ENCODE measurements around the gene ARL6IP5.
A peak's percentile ranks its signal among the peaks of the same experiment; 100 is the strongest.

ARL6IP5 gene

DNA sequence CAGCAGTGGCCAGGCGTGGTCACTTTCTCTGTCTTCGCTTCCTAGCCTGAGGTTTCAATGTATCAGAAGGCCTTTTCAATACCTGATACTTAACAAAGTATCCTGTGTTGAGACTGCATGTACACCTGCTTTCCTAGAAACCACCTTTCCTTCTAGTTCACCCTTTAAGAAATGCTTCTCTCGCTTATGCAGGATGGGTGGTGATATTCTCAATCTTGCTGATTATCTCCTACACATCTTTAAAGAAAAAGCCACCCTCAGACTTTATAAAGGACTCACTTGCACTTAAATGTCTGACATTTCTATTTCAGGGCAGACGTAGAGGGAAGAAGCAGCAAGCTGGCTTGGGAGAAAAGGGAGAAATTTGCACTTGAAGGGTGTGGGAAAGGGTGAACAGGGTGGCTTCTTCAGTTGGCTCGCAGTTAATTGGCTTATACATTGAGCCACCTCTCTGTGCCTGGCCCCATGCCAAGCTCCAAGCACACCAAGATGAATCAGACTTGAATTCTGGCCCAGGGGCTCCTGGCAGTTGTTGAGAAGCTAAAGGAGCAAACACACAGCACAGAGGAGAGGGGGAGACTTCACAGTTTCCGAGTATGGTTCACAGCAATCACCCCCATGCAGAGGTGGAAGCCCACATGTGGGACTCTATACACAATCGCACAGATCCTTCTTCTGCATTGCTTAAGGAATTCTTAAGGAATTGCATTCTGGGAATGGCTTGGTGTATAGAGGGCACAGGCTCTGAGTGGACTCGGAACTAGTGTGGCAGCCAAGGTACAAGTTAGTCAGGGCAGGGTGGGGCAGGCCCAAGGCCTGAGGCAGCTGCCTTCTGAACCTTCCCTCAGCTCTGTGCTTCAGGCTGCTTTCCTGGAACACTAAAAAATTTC, 1.3 kb downstream of the ARL6IP5 start:
- peak; percentile 57 for DNase-seq (ENCODE audit: insufficient read length, low spot score)
- no peak for FAIRE-seq

DNA sequence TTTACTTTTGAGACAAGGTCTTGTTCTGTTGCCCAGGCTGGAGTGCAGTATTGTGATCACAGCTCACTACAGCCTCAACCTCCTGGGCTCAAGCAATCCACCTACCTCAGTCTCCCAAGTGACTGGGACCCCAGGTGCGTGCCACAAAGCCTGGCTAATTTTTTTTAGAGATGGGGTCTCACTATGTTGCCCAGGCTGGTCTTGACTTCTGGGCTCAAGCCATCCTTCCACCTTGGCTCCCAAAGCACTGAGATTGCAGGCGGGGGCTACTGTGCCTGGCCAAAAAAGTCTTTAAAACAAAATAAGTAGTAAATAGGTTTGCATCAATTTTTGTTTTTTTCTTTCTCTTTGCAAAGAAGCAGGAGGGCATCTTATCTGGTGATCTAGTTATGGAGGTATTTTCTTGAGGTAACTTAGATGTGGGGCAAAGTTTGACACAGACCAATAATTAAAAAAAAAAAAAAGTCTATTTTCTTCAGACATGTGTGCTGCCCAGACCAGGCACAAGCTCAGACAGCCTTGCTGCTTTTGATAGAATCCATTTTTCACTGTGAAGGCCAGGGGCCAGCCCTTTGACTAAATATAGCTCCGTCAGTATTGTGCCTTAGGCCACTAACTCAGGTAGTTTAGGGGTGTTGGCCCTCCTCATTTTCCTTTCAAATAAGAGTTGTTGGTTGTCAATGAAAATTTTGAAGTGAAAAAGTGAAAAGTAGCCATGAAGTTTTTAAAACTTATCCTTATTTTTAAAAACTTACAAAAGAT, 2.5 kb downstream of the ARL6IP5 start:
- DNase-seq (ENCODE audit: insufficient read length, low spot score) (no peak), FAIRE-seq (no peak)

GRCh38 chr3:69088063-69088462, 3.3 kb downstream of the ARL6IP5 start:
- FAIRE-seq = no peak
- DNase-seq (ENCODE audit: insufficient read length, low spot score) = no peak

GRCh38 chr3:69090021-69090420, 5.3 kb downstream of the ARL6IP5 start:
- DNase-seq (ENCODE audit: insufficient read length, low spot score) (no peak), FAIRE-seq (no peak)

DNA sequence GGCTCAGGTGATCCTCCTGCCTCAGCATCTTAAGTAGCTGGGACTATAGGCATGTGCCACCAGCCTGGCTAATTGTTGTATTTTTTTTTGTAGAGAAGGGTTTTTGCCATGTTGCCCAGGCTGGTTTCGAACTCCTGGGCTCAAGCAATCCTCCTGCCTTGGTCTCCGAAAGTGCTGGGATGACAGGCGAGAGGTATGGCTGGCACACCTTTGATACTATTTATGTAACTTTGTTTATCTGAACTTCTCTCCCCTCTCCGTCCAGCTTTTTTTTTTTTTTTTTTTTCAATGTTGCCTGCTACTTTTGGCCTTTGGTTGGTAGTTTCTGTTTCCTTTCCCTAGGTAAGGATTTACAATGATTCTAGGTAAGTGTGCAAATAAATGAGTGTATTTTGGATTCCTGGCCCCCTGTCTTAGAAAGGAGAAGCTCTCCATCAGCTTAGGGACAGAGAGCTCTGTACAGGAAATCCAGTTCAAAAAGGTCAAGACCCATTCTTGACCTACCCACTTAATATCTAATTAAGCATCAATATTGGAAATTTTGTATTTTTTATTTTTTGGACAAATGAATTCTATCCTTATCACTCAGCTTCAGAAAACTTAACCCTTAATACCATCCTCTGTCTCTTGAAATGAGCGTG, 6.8 kb downstream of the ARL6IP5 start:
- DNase-seq (ENCODE audit: insufficient read length, low spot score) = no peak
- FAIRE-seq = no peak

DNA sequence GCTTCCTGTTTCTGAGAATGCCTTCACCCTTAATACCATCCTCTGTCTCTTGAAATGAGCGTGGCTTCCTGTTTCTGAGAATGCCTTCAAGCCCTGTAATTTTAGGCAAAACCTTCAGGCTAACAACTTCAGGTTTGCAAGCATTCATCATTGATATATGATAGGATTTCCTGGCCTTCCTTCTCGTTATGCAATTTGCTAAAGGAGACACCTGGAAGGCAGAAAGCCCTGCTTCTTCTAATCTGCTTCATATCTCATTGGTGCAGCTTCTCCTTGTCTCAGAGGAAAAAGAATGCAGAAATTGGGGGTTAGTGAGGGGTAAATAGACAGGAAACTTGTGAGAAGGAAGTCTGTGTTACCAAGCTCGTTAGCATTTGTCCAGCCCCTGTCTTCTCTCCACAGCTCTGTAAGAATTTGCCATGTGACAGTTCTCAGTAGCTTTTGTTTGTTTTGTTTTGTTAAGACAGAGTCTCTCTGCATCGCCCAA, 7.3 kb downstream of the ARL6IP5 start:
- no peak for FAIRE-seq
- no peak for DNase-seq (ENCODE audit: insufficient read length, low spot score)

DNA sequence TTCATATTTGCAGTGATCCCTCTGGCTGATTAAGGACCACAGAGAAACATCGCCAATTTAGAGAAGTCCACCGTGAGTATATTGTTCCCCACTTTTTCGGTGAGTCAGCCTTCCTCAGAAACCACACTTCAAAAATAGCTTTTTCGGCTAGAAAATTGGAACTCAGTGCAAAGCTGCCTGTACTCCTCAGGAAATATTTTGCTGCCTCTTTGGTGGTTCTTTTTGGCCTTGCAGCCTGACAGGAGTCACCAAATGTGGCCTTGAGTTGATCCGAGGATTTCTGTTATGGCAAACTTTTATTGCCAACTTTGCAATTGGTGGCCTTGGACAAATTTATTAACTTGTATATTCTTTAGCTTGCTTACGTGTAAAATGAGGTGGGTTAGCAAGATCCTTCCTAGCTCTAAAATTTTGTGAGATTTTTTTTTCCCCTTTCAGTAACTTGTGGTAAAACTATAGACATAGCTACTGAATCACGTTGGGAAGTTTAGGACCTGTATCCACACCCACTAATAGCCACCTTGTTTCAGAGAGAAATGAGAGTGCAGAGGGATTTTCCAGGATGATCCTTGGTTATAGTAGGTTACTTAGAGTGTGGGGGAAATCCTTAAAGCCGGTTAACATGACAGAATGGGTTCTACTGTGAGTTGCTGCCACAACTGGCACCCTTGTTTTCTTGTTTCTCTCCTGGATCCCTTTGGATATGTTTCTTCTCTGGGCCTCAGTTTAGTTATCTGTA, 9.9 kb downstream of the ARL6IP5 start:
- no peak for FAIRE-seq
- no peak for DNase-seq (ENCODE audit: insufficient read length, low spot score)

DNA sequence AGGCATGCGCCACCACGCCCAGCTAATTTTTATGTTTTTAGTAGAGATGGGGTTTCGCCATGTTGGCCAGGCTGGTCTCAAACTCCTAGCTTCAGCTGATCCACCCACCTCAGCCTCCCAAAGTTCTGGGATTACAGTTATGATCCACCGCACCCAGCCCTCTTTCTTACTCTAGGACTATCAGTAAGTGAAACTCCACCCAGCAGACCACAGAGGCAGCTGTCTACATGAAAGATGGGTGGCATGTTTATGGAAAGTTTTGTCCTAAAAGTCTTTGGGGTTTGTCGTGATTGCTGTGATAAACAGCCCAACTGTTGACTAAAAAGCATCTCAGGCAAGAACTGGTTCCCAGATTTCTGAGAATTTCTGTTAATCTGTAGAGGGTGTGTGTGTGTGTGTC, 10.9 kb downstream of the ARL6IP5 start:
- no peak for FAIRE-seq
- no peak for DNase-seq (ENCODE audit: insufficient read length, low spot score)

GRCh38 chr3:69096299-69096698, 11.6 kb downstream of the ARL6IP5 start:
- DNase-seq (ENCODE audit: insufficient read length, low spot score) (no peak), FAIRE-seq (no peak)

DNA sequence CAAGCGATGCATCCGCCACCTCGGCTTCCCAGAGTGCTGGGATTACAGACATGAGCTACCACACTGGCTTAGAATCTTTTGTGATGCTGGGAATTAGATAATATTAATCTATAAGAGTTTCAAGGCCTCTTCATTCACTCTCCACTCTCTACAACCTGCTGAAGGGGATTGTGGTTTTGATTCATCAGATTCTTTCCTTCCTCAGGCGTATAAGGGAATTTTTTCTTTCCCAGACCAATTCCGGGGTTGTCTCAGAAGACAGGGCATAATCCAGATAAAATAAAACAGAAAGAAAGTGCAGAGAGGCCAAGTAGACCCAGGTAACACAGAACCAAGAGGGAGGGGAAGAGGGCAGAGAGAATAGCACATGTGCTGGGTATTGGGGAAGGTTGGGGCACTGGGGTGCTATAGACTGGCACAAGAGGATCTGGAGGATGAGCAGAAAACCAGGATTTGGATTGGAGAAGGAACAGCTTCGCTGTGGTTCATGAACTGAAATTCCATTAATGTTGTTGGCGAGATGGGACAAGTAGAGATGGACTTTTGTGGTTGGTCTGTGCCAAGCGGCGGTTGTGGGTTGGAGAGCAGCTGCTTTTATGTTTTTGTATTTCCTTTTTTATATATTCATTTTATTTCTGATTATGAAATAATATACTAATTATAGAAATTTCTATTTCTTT, 12.8 kb downstream of the ARL6IP5 start:
- FAIRE-seq = no peak
- DNase-seq (ENCODE audit: insufficient read length, low spot score) = no peak

GRCh38 chr3:69099576-69099975, 14.8 kb downstream of the ARL6IP5 start:
- FAIRE-seq (no peak), DNase-seq (ENCODE audit: insufficient read length, low spot score) (no peak)

- no peak for DNase-seq (ENCODE audit: insufficient read length, low spot score)
- FAIRE-seq = no peak
These were observed 17.6 kb downstream of the ARL6IP5 start for GRCh38 chr3:69102384-69102783.

- DNase-seq (ENCODE audit: insufficient read length, low spot score) (no peak), FAIRE-seq (no peak)
These were observed 18.4 kb downstream of the ARL6IP5 start for GRCh38 chr3:69103123-69103522.

DNA sequence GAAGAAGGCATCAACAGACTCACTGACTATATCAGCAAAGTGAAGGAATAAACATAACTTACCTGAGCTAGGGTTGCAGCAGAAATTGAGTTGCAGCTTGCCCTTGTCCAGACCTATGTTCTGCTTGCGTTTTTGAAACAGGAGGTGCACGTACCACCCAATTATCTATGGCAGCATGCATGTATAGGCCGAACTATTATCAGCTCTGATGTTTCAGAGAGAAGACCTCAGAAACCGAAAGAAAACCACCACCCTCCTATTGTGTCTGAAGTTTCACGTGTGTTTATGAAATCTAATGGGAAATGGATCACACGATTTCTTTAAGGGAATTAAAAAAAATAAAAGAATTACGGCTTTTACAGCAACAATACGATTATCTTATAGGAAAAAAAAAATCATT, 19.8 kb downstream of the ARL6IP5 start:
- DNase-seq (ENCODE audit: insufficient read length, low spot score) = no peak
- no peak for FAIRE-seq

- no peak for FAIRE-seq
These were observed 20.6 kb downstream of the ARL6IP5 start for GRCh38 chr3:69105320-69105719.

GRCh38 chr3:69107841-69108240, 23.1 kb downstream of the ARL6IP5 start:
- no peak for FAIRE-seq
- DNase-seq (ENCODE audit: insufficient read length, low spot score) = no peak

More at GRCh38 chr3:69105320-69105719, 20.6 kb downstream of the ARL6IP5 start:
- DNase-seq (ENCODE audit: insufficient read length, low spot score) = no peak

DNA sequence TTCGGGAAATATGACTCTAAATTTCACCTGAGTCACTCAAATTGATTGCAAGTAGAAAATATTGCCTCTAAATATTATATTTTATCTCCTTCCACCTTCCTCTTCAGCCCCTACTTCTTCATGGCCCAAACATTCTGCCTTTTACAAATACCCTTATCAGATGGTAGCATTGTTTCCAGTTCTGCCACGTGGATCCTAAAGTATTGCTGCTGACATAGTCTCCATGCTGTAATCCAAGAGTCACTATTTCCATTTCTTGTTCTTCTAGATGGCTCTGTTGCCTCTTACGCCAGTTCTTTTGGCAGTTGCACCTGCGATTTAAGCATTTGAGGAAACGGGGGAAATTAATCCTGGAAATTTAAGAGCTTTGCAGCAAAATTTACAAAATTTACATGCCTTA, 24.1 kb downstream of the ARL6IP5 start:
- DNase-seq (ENCODE audit: insufficient read length, low spot score) (no peak), FAIRE-seq (no peak)

GRCh38 chr3:69110941-69111546, 26.3 kb downstream of the ARL6IP5 start:
- FAIRE-seq = peak; percentile 28
- no peak for DNase-seq (ENCODE audit: insufficient read length, low spot score)

DNA sequence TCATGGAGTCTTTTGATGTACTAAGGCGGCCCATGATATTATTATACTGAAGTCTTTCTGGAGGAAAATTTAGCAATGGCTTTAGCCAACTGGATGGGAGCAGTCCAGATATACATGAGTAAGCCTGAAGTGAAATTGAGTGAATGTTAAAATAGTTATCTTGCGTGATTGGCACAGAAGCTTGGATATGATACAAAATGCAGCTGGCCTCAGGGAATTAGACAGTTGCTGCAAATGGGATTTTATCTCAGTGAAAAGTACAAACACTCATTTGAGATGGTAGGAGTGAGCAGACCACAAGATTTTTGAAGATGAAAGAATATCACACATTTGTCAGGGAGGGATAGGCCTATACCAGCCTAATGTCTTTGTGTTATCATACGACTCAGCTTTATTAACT, 28.8 kb downstream of the ARL6IP5 start:
- no peak for FAIRE-seq
- no peak for DNase-seq (ENCODE audit: insufficient read length, low spot score)

DNA sequence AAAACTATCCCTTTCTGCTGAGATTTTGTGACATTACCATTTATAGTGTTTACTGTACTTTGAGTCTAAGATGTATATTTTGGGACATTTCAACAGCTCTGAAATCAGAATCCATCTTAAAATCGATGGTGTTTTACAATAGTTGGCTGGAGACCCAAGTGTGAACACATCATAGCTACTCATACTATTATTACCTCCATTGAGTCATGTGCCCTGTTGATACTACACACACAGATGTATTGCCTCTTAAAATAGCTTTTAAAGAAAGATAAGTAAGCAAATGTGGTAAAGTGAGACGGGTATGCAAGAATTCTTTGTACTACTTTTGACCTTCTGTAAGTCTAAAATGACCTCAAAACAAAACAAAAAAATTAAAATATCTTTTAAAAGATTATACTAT, 31.0 kb downstream of the ARL6IP5 start:
- DNase-seq (ENCODE audit: insufficient read length, low spot score) = no peak
- no peak for FAIRE-seq

Measured in HTR-8/SVneo (cell line).